Activated CD4-positive, alpha-beta T cell treated with anti-CD3 and anti-CD28 coated beads, Interleukin-2, amount 10 ng/mL, durations not matched to agents 24 days and 14 days (primary cell): ENCODE data around the gene SHISA7. TPM values are rescaled to one million over a fixed set of nuclear protein-coding genes. Genes with fewer than 3 reads are reported as not detected.
A peak's percentile ranks its signal among the peaks of the same experiment; 100 is the strongest.

Source experiments
- DNase-seq: peaks from one replicate; pipeline ENCODE4 v3.0.0; 2022
- H3K27ac Mint-ChIP-seq: one replicate; pipeline ENCODE4 v1.8.0; 2022; ENCODE audit warnings: mild to moderate bottlenecking, mixed read lengths
- H3K27me3 Mint-ChIP-seq: one replicate; pipeline ENCODE4 v1.8.0; 2022; ENCODE audit warnings: mixed read lengths
- H3K36me3 Mint-ChIP-seq: one replicate; pipeline ENCODE4 v1.8.0; 2022; ENCODE audit warnings: low read depth, mild to moderate bottlenecking, mixed read lengths
- H3K4me1 Mint-ChIP-seq: one replicate; pipeline ENCODE4 v1.8.0; 2021; ENCODE audit warnings: mixed read lengths
- H3K4me3 Mint-ChIP-seq: one replicate; pipeline ENCODE4 v1.8.0; 2022; ENCODE audit warnings: mild to moderate bottlenecking, moderate library complexity, mixed read lengths
- H3K9me3 Mint-ChIP-seq: one replicate; pipeline ENCODE4 v1.8.0; 2021; ENCODE audit warnings: mixed read lengths
- intact Hi-C: fragments of 100-400 bp; cut with micrococcal nuclease; formaldehyde crosslinking; loops from one replicate; pipeline ENCODE4 v1.15.1; 2023
- total RNA-seq: library from RNA; stranded (reverse); gene quantifications from 2 replicates; pipeline ENCODE4 v1.2.3, GENCODE V29; 2022

The SHISA7 gene
- total RNA-seq, 1 donor from 2014 or later, result not detected

DNA sequence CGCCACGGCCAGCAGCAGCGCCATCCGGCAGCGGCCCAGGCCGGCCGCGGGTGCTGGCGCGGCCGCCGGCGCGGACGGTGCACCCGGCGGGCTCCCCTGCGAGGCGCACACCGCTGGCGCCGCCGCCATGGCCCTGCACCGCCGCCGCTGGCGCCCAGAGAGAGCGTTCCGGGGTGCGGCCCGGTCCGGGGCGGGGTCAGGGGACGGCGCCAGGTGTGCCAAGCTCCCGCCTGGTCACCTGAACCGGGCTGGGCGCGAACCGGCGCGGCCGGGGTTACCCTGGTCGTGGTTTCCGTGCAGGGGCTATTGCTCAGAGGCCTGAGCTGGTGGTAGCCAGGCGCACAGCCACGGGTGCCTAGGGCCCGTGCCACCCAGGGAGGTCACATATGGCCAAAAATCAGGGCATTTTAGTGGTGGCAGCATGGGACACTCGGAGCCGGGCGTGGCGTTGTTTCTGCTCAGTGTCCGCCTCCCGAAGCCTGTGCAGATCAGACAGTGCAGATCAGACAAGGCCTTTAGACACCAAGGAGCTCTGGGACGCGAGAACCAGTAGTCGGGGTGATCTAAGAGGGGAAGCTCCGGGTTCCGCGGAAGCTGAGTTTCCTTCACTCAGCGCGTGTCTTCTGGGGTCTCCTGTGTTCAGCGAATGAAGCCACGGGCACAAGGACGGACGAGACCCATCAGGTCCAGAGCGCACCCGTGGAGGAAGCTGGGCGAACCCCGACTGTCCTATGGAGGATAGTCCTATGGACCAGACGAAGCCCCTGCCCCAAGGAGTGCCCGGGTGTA lies 58.8 kb downstream of the SHISA7 start, which contains the start of gene TMEM238:
TSS of gene TMEM238 (minus strand) at position 162 of the 789 bp plus-strand sequence. CDS start at position 129, 33 bp downstream.
- H3K27me3 Mint-ChIP-seq, result no peaks in the 10 kb centered on the region
- intact Hi-C loops, result loop anchor here (2.0 kb wide), 1 partner anchor 82 kb away; no protein-coding TSS in a partner anchor
- peak within 1 kb of the TSS; percentile 98 for H3K27ac Mint-ChIP-seq
- H3K4me1 Mint-ChIP-seq, result peaks cover 41% of the 10 kb centered on the region
- H3K36me3 Mint-ChIP-seq, result peaks cover 52% of the 10 kb centered on the region
- peak; percentile 88 for DNase-seq
- peaks cover 6% of the 10 kb centered on the region for H3K9me3 Mint-ChIP-seq
- H3K4me3 Mint-ChIP-seq, result peak within 1 kb of the TSS; percentile 97

DNA sequence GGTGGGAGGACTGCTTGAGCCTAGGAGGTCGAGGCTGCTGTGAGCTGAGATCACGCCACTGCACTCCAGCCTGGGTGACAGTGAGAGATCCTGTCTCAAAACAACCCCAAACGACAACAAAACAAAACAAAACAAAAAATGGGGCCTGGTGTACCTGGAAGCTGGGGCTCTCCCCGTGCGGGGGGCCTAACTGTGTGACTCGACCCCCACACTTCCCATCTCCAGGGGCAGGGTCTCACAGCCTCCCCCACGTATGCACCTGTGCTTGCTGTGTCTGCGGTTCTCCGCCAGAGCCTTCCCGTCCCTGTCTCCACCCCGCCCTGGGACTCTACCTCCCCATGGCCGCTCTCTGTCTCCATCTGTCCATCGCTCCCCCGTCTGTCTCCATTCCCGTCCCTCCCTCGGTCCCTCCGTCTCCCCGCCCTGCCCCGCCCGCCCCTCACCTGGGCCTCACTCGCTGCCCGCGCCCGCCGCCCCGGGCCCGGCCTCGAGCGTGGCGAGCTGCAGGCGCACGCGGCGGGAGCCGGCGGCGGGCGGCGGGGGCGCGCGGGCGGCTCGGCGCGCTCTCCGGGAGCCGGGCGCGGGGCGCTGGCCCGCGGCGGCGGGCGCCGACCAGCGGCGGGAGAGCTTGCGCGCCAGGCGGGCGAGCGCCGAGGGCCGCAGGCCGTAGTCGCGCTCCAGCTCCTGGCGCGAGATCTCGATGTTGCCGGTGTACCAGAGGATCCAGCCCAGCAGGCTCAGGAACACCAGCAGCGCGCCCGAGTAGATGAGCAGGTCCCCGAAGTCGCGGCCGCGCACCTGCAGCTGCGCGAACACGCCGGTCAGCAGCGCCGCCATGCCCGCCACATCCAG lies 59.6 kb downstream of the SHISA7 start:
- H3K36me3 Mint-ChIP-seq, result peaks cover 45% of the 10 kb centered on the region
- peak overlapping the region; percentile 94 for H3K4me3 Mint-ChIP-seq
- peaks cover 40% of the 10 kb centered on the region for H3K4me1 Mint-ChIP-seq
- H3K27me3 Mint-ChIP-seq, result no peaks in the 10 kb centered on the region
- peaks cover 6% of the 10 kb centered on the region for H3K9me3 Mint-ChIP-seq
- intact Hi-C loops, result loop anchor here (2.0 kb wide), 1 partner anchor 81 kb away; no protein-coding TSS in a partner anchor
- peak; percentile 86 for DNase-seq
- H3K27ac Mint-ChIP-seq, result peak overlapping the region; percentile 95

DNA sequence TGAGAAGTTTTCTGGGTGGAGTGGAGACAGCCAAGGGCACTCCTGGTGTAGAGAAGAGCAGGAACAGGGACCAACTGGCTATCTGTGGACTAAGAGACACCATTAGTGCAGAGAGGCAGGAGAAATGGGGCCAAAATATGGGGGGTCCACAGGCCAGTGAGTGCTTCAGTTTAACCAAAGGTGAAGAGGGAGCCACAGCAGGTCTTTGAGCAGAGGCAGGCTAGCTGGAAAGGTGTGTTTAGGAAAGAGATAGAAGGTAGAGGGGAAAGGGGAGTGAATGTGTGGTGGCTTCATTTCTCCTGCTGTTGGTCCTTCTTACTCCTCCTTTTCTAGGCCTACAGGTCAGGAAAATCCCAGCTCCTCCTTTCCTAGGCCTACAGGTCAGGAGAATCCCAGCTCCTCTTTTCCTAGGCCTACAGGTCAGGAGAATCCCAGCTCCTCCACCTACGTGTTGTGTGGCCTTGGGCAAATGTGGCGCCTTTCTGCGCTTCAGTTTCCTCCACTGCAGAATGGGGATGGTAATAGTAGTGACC lies 60.5 kb downstream of the SHISA7 start:
- no peak for DNase-seq
- H3K27me3 Mint-ChIP-seq, result no peaks in the 10 kb centered on the region
- H3K4me3 Mint-ChIP-seq, result peak overlapping the region; percentile 94
- H3K4me1 Mint-ChIP-seq, result peaks cover 36% of the 10 kb centered on the region
- H3K36me3 Mint-ChIP-seq, result peaks cover 36% of the 10 kb centered on the region
- H3K9me3 Mint-ChIP-seq, result peaks cover 6% of the 10 kb centered on the region
- intact Hi-C loops, result no loop called here
- peak overlapping the region; percentile 95 for H3K27ac Mint-ChIP-seq

DNA sequence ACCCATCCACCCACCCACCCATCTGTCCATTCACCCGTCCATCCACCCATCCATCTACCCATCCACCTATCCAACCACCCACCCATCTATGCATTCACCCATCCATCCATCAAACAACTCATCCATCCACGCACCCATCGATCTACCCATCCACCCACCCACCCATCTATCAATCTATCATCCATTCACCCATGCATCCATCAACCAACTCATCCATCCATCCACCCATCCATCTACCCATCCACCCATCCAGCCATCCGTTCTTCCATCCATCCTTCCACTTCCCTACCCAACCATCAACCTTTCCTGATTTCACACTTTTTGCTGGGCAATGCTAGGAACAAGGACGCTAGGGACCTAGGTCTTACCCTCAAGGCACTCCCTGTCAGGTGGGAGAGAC lies 61.1 kb downstream of the SHISA7 start:
- Mint-ChIP-seq H3K27ac (peak overlapping the region; percentile 81), H3K9me3 (peaks cover 6% of the 10 kb centered on the region), H3K4me3 (peak overlapping the region; percentile 94), H3K36me3 (peaks cover 30% of the 10 kb centered on the region), H3K27me3 (no peaks in the 10 kb centered on the region), H3K4me1 (peaks cover 33% of the 10 kb centered on the region)
- no peak for DNase-seq
- intact Hi-C loops, result no loop called here

DNA sequence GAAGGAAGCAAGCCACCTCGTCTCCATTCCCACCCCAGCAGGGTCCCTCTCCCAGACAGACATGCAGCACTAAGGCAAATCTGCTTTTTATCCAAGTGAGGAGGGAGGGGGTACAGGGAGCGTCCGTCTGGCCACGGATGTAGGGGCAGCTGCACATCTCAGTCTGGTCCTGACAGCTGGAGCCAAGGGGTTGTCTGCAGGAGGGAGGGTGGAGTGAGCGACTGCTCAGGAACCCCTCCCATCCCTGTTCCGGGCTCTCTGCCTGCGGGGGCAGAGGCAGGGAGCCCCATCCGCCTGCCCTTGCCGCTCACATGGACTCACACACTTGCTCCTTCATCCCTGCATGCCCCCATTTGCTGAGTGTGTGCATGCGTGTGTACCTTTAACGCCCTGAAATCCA lies 63.9 kb downstream of the SHISA7 start:
- no peak overlapping the region for H3K4me3 Mint-ChIP-seq
- peaks cover 3% of the 10 kb centered on the region for H3K27me3 Mint-ChIP-seq
- peaks cover 16% of the 10 kb centered on the region for H3K36me3 Mint-ChIP-seq
- H3K9me3 Mint-ChIP-seq, result peaks cover 6% of the 10 kb centered on the region
- peaks cover 16% of the 10 kb centered on the region for H3K4me1 Mint-ChIP-seq
- DNase-seq, result no peak
- no peak overlapping the region for H3K27ac Mint-ChIP-seq
- intact Hi-C loops, result no loop called here

Other genes with a start within 250 kb of the SHISA7 start
- gene PTPRH, start 233.8 kb downstream of the SHISA7 start, total RNA-seq, result not detected in 2 replicates
- gene TMEM86B, start 214.5 kb downstream of the SHISA7 start, total RNA-seq, result 6.8 and 7.7 TPM in 2 replicates
- 196 and 216 TPM in 2 replicates for gene PPP6R1, start 184.3 kb downstream of the SHISA7 start, total RNA-seq
- gene HSPBP1, start 163.2 kb downstream of the SHISA7 start, total RNA-seq, result 63.9 and 68.3 TPM in 2 replicates
- gene BRSK1, start 159.3 kb downstream of the SHISA7 start, total RNA-seq, result 5.9 and 7.9 TPM in 2 replicates
- 0.28 and 0.69 TPM in 2 replicates for gene TMEM150B, start 118.0 kb downstream of the SHISA7 start, total RNA-seq
- 31.3 and 32.2 TPM in 2 replicates for gene KMT5C, start 103.4 kb downstream of the SHISA7 start, total RNA-seq
- gene COX6B2, start 88.6 kb downstream of the SHISA7 start, total RNA-seq, result 0.26 TPM in 1 of 2 replicates, not detected in the other
- gene GARIN5B, start 80.0 kb downstream of the SHISA7 start, total RNA-seq, result not detected in 2 replicates
- gene IL11, start 72.8 kb downstream of the SHISA7 start, total RNA-seq, result 0.21 TPM in 1 of 2 replicates, not detected in the other
- not detected in 2 replicates for gene TMEM190, start 66.5 kb downstream of the SHISA7 start, total RNA-seq
- 9.7 and 11.3 TPM in 2 replicates for gene TMEM238, start 59.0 kb downstream of the SHISA7 start, total RNA-seq
- gene RPL28, start 57.4 kb downstream of the SHISA7 start, total RNA-seq, result 1,992 and 2,022 TPM in 2 replicates
- gene UBE2S, start 35.5 kb downstream of the SHISA7 start, total RNA-seq, result 227 and 248 TPM in 2 replicates
- 34.2 and 35.2 TPM in 2 replicates for gene ISOC2, start 18.3 kb upstream of the SHISA7 start, total RNA-seq
- not detected in 2 replicates for gene C19orf85, start 21.5 kb upstream of the SHISA7 start, total RNA-seq
- gene ZNF628, start 33.3 kb upstream of the SHISA7 start, total RNA-seq, result 8.8 and 10.0 TPM in 2 replicates
- 21.7 and 23.4 TPM in 2 replicates for gene NAT14, start 41.9 kb upstream of the SHISA7 start, total RNA-seq
- 0.19 and 0.21 TPM in 2 replicates for gene SSC5D, start 45.1 kb upstream of the SHISA7 start, total RNA-seq
- gene SBK2, start 93.8 kb upstream of the SHISA7 start, total RNA-seq, result not detected in 2 replicates
- gene SBK3, start 102.2 kb upstream of the SHISA7 start, total RNA-seq, result not detected in 2 replicates
- gene ZNF579, start 137.5 kb upstream of the SHISA7 start, total RNA-seq, result 9.6 and 10.4 TPM in 2 replicates
- 20.4 and 21.4 TPM in 2 replicates for gene FIZ1, start 156.2 kb upstream of the SHISA7 start, total RNA-seq
- 17.8 and 19.0 TPM in 2 replicates for gene ZNF524, start 157.0 kb upstream of the SHISA7 start, total RNA-seq
- 12.2 and 12.5 TPM in 2 replicates for gene ZNF865, start 162.3 kb upstream of the SHISA7 start, total RNA-seq
- gene ZNF784, start 181.3 kb upstream of the SHISA7 start, total RNA-seq, result 3.6 and 3.7 TPM in 2 replicates
- gene ZNF580, start 197.7 kb upstream of the SHISA7 start, total RNA-seq, result 38.3 and 39.1 TPM in 2 replicates
- 32.7 and 33.0 TPM in 2 replicates for gene ZNF581, start 200.3 kb upstream of the SHISA7 start, total RNA-seq
- gene CCDC106, start 204.9 kb upstream of the SHISA7 start, total RNA-seq, result 8.0 and 9.0 TPM in 2 replicates
- 390 and 394 TPM in 2 replicates for gene U2AF2, start 211.7 kb upstream of the SHISA7 start, total RNA-seq
- 44.7 and 45.4 TPM in 2 replicates for gene EPN1, start 231.9 kb upstream of the SHISA7 start, total RNA-seq